ENCODE data around the gene HOXD8. TPM values are rescaled to one million over a fixed set of nuclear protein-coding genes. Genes with fewer than 3 reads are reported as not detected.

HOXD8 gene
- total and polyA plus RNA-seq, 10 of the 15 experiments (the other 5 are each of a cell fraction or from before 2014, with no cell fraction given), result not detected

GRCh38 chr2:176175709-176176607 lies 46.5 kb downstream of the HOXD8 start:
- Histone ChIP-seq H2AFZ (ENCODE audit: control insufficient read depth, low read depth, low read length) (no peak overlapping the region), H3K9ac (ENCODE audit: control insufficient read depth, insufficient read depth, low read length) (no peak overlapping the region), H3K79me2 (ENCODE audit: control insufficient read depth, insufficient read depth, low read length) (no peaks in the 10 kb centered on the region), H3K4me2 (ENCODE audit: control insufficient read depth, insufficient read depth) (no peak overlapping the region), H3K27me3 (replicated peaks in 1 of 2; ENCODE audit: control insufficient read depth in 2 of 2, insufficient read depth in 2 of 2, low read length in 1 of 2) (peaks cover 10 to 38% of the 10 kb centered on the region in 2 experiments), H3K36me3 (ENCODE audit: control insufficient read depth in 2 of 2, insufficient read depth in 2 of 2, low read length in 1 of 2) (no peaks in the 10 kb centered on the region), H3K9me3 (replicated peaks; ENCODE audit: control insufficient read depth, insufficient read depth, low read length) (no peaks in the 10 kb centered on the region; the same call in 2 of the 3 replicates), H3K27ac (ENCODE audit: control insufficient read depth, insufficient read depth) (no peak overlapping the region), H3K4me3 (no peak overlapping the region), H3K4me1 (ENCODE audit: control insufficient read depth, insufficient read depth, low read length) (no peaks in the 10 kb centered on the region), H4K20me1 (ENCODE audit: control insufficient read depth, insufficient read depth) (no peaks in the 10 kb centered on the region)
- intact Hi-C loops (cut with micrococcal nuclease; ENCODE audit: unreplicated experiment), result no loop called here
- FAIRE-seq, result no peak
- CTCF ChIA-PET, result interaction anchor here (1.7 kb wide), 1 partner anchor 379 kb away, joined by 4 read pairs; no protein-coding TSS in a partner anchor
- TF ChIP-seq BCL3 (IDR thresholded peaks at IDR 0.05; ENCODE audit: borderline replicate concordance, insufficient read depth, low read depth, low read length, poor library complexity, severe bottlenecking) (no peak), HDAC2 (IDR thresholded peaks at IDR 0.05) (no peak), HSF1 (IDR thresholded peaks at IDR 0.05; ENCODE audit: low read depth, low read length) (no peak), ZNF24 (IDR thresholded peaks at IDR 0.05) (no peak), BMI1 (IDR thresholded peaks at IDR 0.05; ENCODE audit: borderline replicate concordance) (no peak), BHLHE40 (IDR thresholded peaks at IDR 0.05; ENCODE audit: borderline replicate concordance in 1 of 2, low read depth in 2 of 2, low read length in 1 of 2) (no peak)
- no TSS peak for BruUV-seq (replicated peaks)
- RAD21 ChIA-PET (ENCODE audit: unreplicated experiment), result interaction anchor here (0.7 kb wide), 1 partner anchor 12 kb away, joined by 4 read pairs; no protein-coding TSS in a partner anchor
- no peak for ATAC-seq
- in situ Hi-C loops (cut with MboI), result no loop called here
- WGBS (ENCODE audit: insufficient coverage, insufficient replicate concordance, low lambda C conversion rate, missing lambda C conversion rate), result 24% methylated on average over 7 of the region's 7 CpGs
- POLR2A ChIA-PET, result interaction anchor here (0.6 kb wide), 1 partner anchor 68 kb away, joined by 4 read pairs; no protein-coding TSS in a partner anchor
- SMC1A ChIA-PET (ENCODE audit: uncharacterized antibody, unreplicated experiment), result no interaction called here
- no peak for DNase-seq (ENCODE audit: low read depth, low spot score)
